ENCODE measurements around the gene PCDHA4.

GRCh38 chr5:140796718-140797095 lies 10.2 kb upstream of the PCDHA4 start:
- TF ChIP-seq CTBP1 (IDR thresholded peaks at IDR 0.05; ENCODE audit: borderline replicate concordance) (no peak), ELF4 (IDR thresholded peaks at IDR 0.05) (no peak), HDGF (IDR thresholded peaks at IDR 0.05; ENCODE audit: borderline replicate concordance) (no peak), FOXK2 (IDR thresholded peaks at IDR 0.05) (no peak), FOXA1 (IDR thresholded peaks at IDR 0.05) (no peak), ARNT (IDR thresholded peaks at IDR 0.05) (no peak), BHLHE40 (IDR thresholded peaks at IDR 0.05; ENCODE audit: borderline replicate concordance) (no peak), SUZ12 (IDR thresholded peaks at IDR 0.05) (no peak), PKNOX1 (IDR thresholded peaks at IDR 0.05) (no peak), FOXM1 (IDR thresholded peaks at IDR 0.05; ENCODE audit: borderline replicate concordance) (no peak), ZNF384 (IDR thresholded peaks at IDR 0.05) (no peak), SP1 (IDR thresholded peaks at IDR 0.05) (no peak)
